ENCODE measurements around the gene HNRNPU. TPM values are rescaled to one million over a fixed set of nuclear protein-coding genes. Genes with fewer than 3 reads are reported as not detected.

HNRNPU gene
- total and polyA plus RNA-seq, 2 experiments from 2014 or later = 298 to 316 TPM

GRCh38 chr1:244857761-244858160, 6.6 kb downstream of the HNRNPU start:
- Histone ChIP-seq H3K27ac (no peak overlapping the region), H3K27me3 (no peaks in the 10 kb centered on the region), H3K4me3 (no peak overlapping the region), H4K20me1 (ENCODE audit: insufficient read depth, poor library complexity, severe bottlenecking) (peaks cover 92% of the 10 kb centered on the region), H3K79me2 (peaks cover 100% of the 10 kb centered on the region), H3K9me2 (replicated peaks; ENCODE audit: insufficient read depth) (no peaks in the 10 kb centered on the region), H3K4me1 (ENCODE audit: insufficient read depth) (peaks cover 25% of the 10 kb centered on the region), H3K4me2 (no peak overlapping the region), H3K36me3 (replicated peaks; ENCODE audit: insufficient read depth, low read depth) (peaks cover 16% of the 10 kb centered on the region), H3K9me3 (ENCODE audit: low read depth) (no peaks in the 10 kb centered on the region), H2AFZ (no peak overlapping the region)
- DNase-seq (ENCODE audit: low spot score) = no peak
- WGBS (ENCODE audit: low lambda C conversion rate, missing lambda C conversion rate) = 76% methylated on average over 3 of the region's 3 CpGs
- TF ChIP-seq EZH2phosphoT487 (IDR thresholded peaks at IDR 0.05; ENCODE audit: low read depth, severe bottlenecking, unreplicated experiment) (no peak), EZH2 (IDR thresholded peaks at IDR 0.05; ENCODE audit: borderline replicate concordance) (no peak), CTCF (IDR thresholded peaks at IDR 0.05; ENCODE audit: poor library complexity) (no peak)

GRCh38 chr1:244854865-244855578, 9.3 kb downstream of the HNRNPU start:
- Histone ChIP-seq H3K36me3 (replicated peaks; ENCODE audit: insufficient read depth, low read depth) (peaks cover 12% of the 10 kb centered on the region), H3K27ac (no peak overlapping the region), H3K4me1 (ENCODE audit: insufficient read depth) (peaks cover 19% of the 10 kb centered on the region)

GRCh38 chr1:244854166-244854565, 10.2 kb downstream of the HNRNPU start:
- 94% methylated on average over 5 of the region's 5 CpGs for WGBS (ENCODE audit: low lambda C conversion rate, missing lambda C conversion rate)
- peaks cover 12% of the 10 kb centered on the region for H3K36me3 ChIP-seq (replicated peaks; ENCODE audit: insufficient read depth, low read depth)

More at GRCh38 chr1:244854865-244855578, 9.3 kb downstream of the HNRNPU start:
- no peak overlapping the region for H2AFZ ChIP-seq
- peaks cover 93% of the 10 kb centered on the region for H3K79me2 ChIP-seq
- no peaks in the 10 kb centered on the region for H3K9me3 ChIP-seq (ENCODE audit: low read depth)
- no peak for DNase-seq (ENCODE audit: low spot score)
- no peak overlapping the region for H3K4me3 ChIP-seq
- H4K20me1 ChIP-seq (ENCODE audit: insufficient read depth, poor library complexity, severe bottlenecking) = peaks cover 64% of the 10 kb centered on the region
- no peaks in the 10 kb centered on the region for H3K9me2 ChIP-seq (replicated peaks; ENCODE audit: insufficient read depth)
- H3K27me3 ChIP-seq = no peaks in the 10 kb centered on the region
- H3K4me2 ChIP-seq = no peak overlapping the region
- WGBS (ENCODE audit: low lambda C conversion rate, missing lambda C conversion rate) = 89% methylated on average over 7 of the region's 7 CpGs
- TF ChIP-seq EZH2 (IDR thresholded peaks at IDR 0.05; ENCODE audit: borderline replicate concordance) = no peak
- no peak for TF ChIP-seq CTCF (IDR thresholded peaks at IDR 0.05; ENCODE audit: poor library complexity)

More at GRCh38 chr1:244854166-244854565, 10.2 kb downstream of the HNRNPU start:
- H3K4me1 ChIP-seq (ENCODE audit: insufficient read depth) = peaks cover 19% of the 10 kb centered on the region
- no peak overlapping the region for H3K4me2 ChIP-seq
- TF ChIP-seq EZH2phosphoT487 (IDR thresholded peaks at IDR 0.05; ENCODE audit: low read depth, severe bottlenecking, unreplicated experiment) (no peak), EZH2 (IDR thresholded peaks at IDR 0.05; ENCODE audit: borderline replicate concordance) (no peak), CTCF (IDR thresholded peaks at IDR 0.05; ENCODE audit: poor library complexity) (no peak)
- H3K27ac ChIP-seq = no peak overlapping the region
- H3K4me3 ChIP-seq = no peak overlapping the region
- peaks cover 93% of the 10 kb centered on the region for H3K79me2 ChIP-seq
- DNase-seq (ENCODE audit: low spot score) = no peak
- H3K9me3 ChIP-seq (ENCODE audit: low read depth) = no peaks in the 10 kb centered on the region
- no peaks in the 10 kb centered on the region for H3K27me3 ChIP-seq
- H3K9me2 ChIP-seq (replicated peaks; ENCODE audit: insufficient read depth) = no peaks in the 10 kb centered on the region
- no peak overlapping the region for H2AFZ ChIP-seq
- H4K20me1 ChIP-seq (ENCODE audit: insufficient read depth, poor library complexity, severe bottlenecking) = peaks cover 56% of the 10 kb centered on the region
